Endothelial cell of umbilical vein (primary cell): Measurements from ENCODE around the gene TTI1. TPM values are rescaled to one million over a fixed set of nuclear protein-coding genes. Genes with fewer than 3 reads are reported as not detected.

Experiments used
- BruUV-seq: library from RNA; stranded (reverse); fragments of 400-500 nt; replicated peaks from 2 replicates; lab custom pipeline; 2021; lab: Mats Ljungman, UMichigan
- CTCF ChIA-PET: fragments of 300-600, 350-600 bp; sonication (Branson Sonifier 250); formaldehyde crosslinking; loops from one replicate; lab custom pipeline; 2021; ENCODE audit warnings: antibody characterized with exemption, inconsistent platforms; lab: Charles Lee
- POLR2A ChIA-PET: fragments of 300-600, 350-600 bp; sonication (Branson Sonifier 250); formaldehyde crosslinking; loops from one replicate; lab custom pipeline; 2021; ENCODE audit warnings: antibody characterized with exemption, inconsistent platforms; lab: Charles Lee
- DNase-seq: peaks from one replicate; pipeline ENCODE4 v3.0.0-alpha.2; 2011; ENCODE audit warnings: low read depth, low spot score
- FAIRE-seq: peaks from 2 replicates; lab custom pipeline; 2011; peaks lifted over from hg19 to GRCh38; lab: Jason Lieb, UNC
- H2AFZ ChIP-seq: 2 replicates; pipeline ENCODE4 v1.6.0; 2012; ENCODE audit warnings: low read depth, low read length, control low read depth, inconsistent platforms
- H3K27ac ChIP-seq: 2 replicates; pipeline ENCODE4 v1.5.1; 2011; ENCODE audit warnings: low read depth, mild to moderate bottlenecking, control low read depth, low read length, moderate library complexity; ENCODE audit not compliant: insufficient read depth
- H3K27me3 ChIP-seq, 2 experiments: 2 replicates each; pipeline versions ENCODE4 v1.6.0 to v1.6.1; 2011; ENCODE audit warnings: low read length in 2 of 2, mixed read lengths in 1 of 2; ENCODE audit not compliant: control insufficient read depth in 2 of 2, insufficient read depth in 2 of 2
- H3K36me3 ChIP-seq, 2 experiments: 2 replicates in 1 of 2; 3 replicates in 1 of 2; pipeline ENCODE4 v1.5.1; 2011; ENCODE audit warnings: low read length in 2 of 2, mild to moderate bottlenecking in 1 of 2, moderate library complexity in 1 of 2; ENCODE audit not compliant: control insufficient read depth in 2 of 2, insufficient read depth in 2 of 2; ENCODE audit errors: extremely low read depth in 1 of 2
- H3K4me1 ChIP-seq: 3 replicates; pipeline ENCODE4 v1.5.1; 2011; ENCODE audit warnings: mild to moderate bottlenecking, low read length; ENCODE audit not compliant: control insufficient read depth, insufficient read depth; ENCODE audit errors: extremely low read depth
- H3K4me2 ChIP-seq: 2 replicates; pipeline ENCODE4 v1.6.1; 2011; ENCODE audit warnings: low read length, control low read depth, mixed read lengths; ENCODE audit not compliant: insufficient read depth
- H3K4me3 ChIP-seq, 3 experiments: fragments of 200-600 bp in 1 of 3; sonication (generic), shearing (Covaris generic) in 1 of 3; replicated peaks in 1 of 3; 2 replicates each; pipeline ENCODE4 v1.5.1; 2011 to 2016; ENCODE audit warnings: control low read depth in 3 of 3, low read length in 3 of 3, mild to moderate bottlenecking in 2 of 3, inconsistent platforms in 1 of 3, low read depth in 1 of 3, moderate library complexity in 1 of 3; ENCODE audit not compliant: insufficient read depth in 1 of 3
- H3K79me2 ChIP-seq: 2 replicates; pipeline ENCODE4 v1.6.0; 2012; ENCODE audit warnings: low read length, inconsistent platforms; ENCODE audit not compliant: control insufficient read depth, insufficient read depth
- H3K9ac ChIP-seq: replicated peaks from 2 replicates; pipeline ENCODE3; 2011; ENCODE audit warnings: low read length, control low read depth; ENCODE audit not compliant: insufficient read depth; ENCODE audit errors: extremely low read depth
- H3K9me1 ChIP-seq: replicated peaks from 3 replicates; pipeline ENCODE4 v1.6.0; 2011; ENCODE audit warnings: mild to moderate bottlenecking, low read length; ENCODE audit not compliant: control insufficient read depth, insufficient read depth; ENCODE audit errors: extremely low read depth
- H3K9me3 ChIP-seq: replicated peaks from 2 replicates; pipeline ENCODE4 v1.5.1; 2012; ENCODE audit warnings: low read length, inconsistent platforms; ENCODE audit not compliant: control insufficient read depth, insufficient read depth
- H4K20me1 ChIP-seq: replicated peaks from 2 replicates; pipeline ENCODE3; 2011; ENCODE audit warnings: mild to moderate bottlenecking, low read length; ENCODE audit not compliant: control insufficient read depth, insufficient read depth; ENCODE audit errors: extremely low read depth
- EZH2 ChIP-seq: IDR thresholded peaks from 2 replicates; pipeline ENCODE4 v1.6.1; 2012; ENCODE audit warnings: borderline replicate concordance, low read depth, mild to moderate bottlenecking, moderate library complexity, low read length, inconsistent platforms; ENCODE audit not compliant: severe bottlenecking
- FOS ChIP-seq: IDR thresholded peaks from 2 replicates; pipeline ENCODE4 v1.6.1; 2011; ENCODE audit warnings: mild to moderate bottlenecking, low read length, moderate library complexity, borderline replicate concordance; ENCODE audit not compliant: insufficient read depth
- GATA2 ChIP-seq: IDR thresholded peaks from 2 replicates; pipeline ENCODE4 v1.7.0; 2011; ENCODE audit warnings: low read depth, mild to moderate bottlenecking, moderate library complexity, mixed read lengths, low read length; ENCODE audit not compliant: insufficient read length, insufficient read depth
- JUN ChIP-seq: IDR thresholded peaks from 2 replicates; pipeline ENCODE4 v1.6.1; 2011; ENCODE audit warnings: borderline replicate concordance, low read depth; ENCODE audit not compliant: insufficient read length, insufficient read depth
- MYC ChIP-seq: IDR thresholded peaks from one replicate; pipeline ENCODE4 v1.6.1; 2011; ENCODE audit warnings: mild to moderate bottlenecking, low read depth, low read length
- POLR2A ChIP-seq: IDR thresholded peaks from 2 replicates; pipeline ENCODE4 v1.6.1; 2012; ENCODE audit warnings: low read depth, mild to moderate bottlenecking, control low read depth, low read length
- POLR2AphosphoS5 ChIP-seq: IDR thresholded peaks from 2 replicates; pipeline ENCODE4 v1.6.1; 2012; ENCODE audit warnings: low read depth, mild to moderate bottlenecking, control low read depth, low read length, moderate library complexity; ENCODE audit not compliant: insufficient read depth
- dilution Hi-C: fragments of 300-500 bp; cut with MboI; formaldehyde crosslinking; loops from one replicate; pipeline ENCODE4 v1.15.0; 2019; ENCODE audit warnings: low sequenced_read_pairs; ENCODE audit not compliant: extremely low pct_ligation_motif_present
- intact Hi-C: fragments of 100-400 bp; cut with micrococcal nuclease; formaldehyde crosslinking; loops from one replicate; pipeline ENCODE4 v1.10.0; 2022
- polyA plus RNA-seq, 4 experiments: library from polyadenylated mRNA; depleted of rRNA in 3 of 4; stranded (reverse) in 3 of 4; unstranded in 1 of 4; fragments of >200 nt; gene quantifications; 2 replicates each; pipeline versions ENCODE4 v1.2.1 to v1.2.3, GENCODE V29; 2011 to 2012; ENCODE audit warnings: missing spikeins in 1 of 4
- total RNA-seq: library from RNA; stranded (reverse); gene quantifications from 2 replicates; pipeline ENCODE4 v1.2.3, GENCODE V29; 2021
- TF ChIP-seq, protein P1 (sequence below): IDR thresholded peaks from 2 replicates; pipeline ENCODE4 v1.6.1; 2011; ENCODE audit not compliant: insufficient read depth, insufficient read length
- TF ChIP-seq, protein P2 (sequence below), 2 donors: IDR thresholded peaks; 1 replicate in 1 of 2; 2 replicates in 1 of 2; pipeline ENCODE4 v1.5.1; 2011; ENCODE audit warnings: low read length in 2 of 2, mild to moderate bottlenecking in 2 of 2, moderate library complexity in 2 of 2, control low read depth in 1 of 2, inconsistent platforms in 1 of 2, low read depth in 1 of 2; ENCODE audit not compliant: insufficient read depth in 1 of 2; ENCODE audit errors: extremely low read depth in 1 of 2

The TTI1 gene
- total and polyA plus RNA-seq, 2 donors (not counting 3 experiments of a cell fraction or from before 2014, with no cell fraction given): 13.2 to 23.2 TPM

DNA sequence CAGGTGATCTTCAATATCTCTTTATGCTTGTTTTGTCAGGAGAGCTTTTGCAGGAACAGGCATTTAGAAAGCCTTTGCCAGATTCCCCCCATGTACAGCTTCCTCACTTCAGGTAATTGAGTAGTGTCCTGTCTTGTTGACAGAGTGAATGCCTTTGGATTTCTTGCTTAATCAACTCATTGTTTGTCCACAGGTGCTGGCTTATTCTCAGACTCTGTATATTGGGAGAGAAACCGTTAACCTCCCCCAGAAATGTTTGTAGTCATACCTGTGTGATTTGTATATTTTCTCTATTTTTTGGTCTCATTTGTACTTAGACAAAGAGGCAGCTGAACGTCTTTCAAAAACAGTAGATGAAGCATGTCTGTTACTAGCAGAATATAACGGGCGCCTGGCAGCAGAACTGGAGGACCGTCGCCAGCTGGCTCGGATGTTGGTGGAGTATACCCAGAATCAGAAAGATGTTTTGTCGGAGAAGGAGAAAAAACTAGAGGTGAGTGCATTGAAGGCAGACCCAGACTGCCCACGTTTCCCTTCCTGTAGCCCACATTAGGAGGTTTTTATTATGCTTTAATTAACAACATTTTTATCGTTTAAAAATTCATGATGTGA, 32.6 kb upstream of the TTI1 start:
- POLR2A ChIA-PET: no interaction called here
- Histone ChIP-seq H3K9me3 (no peaks in the 10 kb centered on the region), H3K9ac (no peak overlapping the region), H3K4me3 (no peak overlapping the region), H3K4me1 (no peaks in the 10 kb centered on the region), H2AFZ (no peak overlapping the region), H3K79me2 (no peaks in the 10 kb centered on the region), H3K27ac (no peak overlapping the region), H3K36me3 (peaks cover 14 to 23% of the 10 kb centered on the region in 2 experiments), H3K4me2 (no peak overlapping the region), H3K27me3 (no peaks in the 10 kb centered on the region), H3K9me1 (no peaks in the 10 kb centered on the region), H4K20me1 (no peaks in the 10 kb centered on the region)
- TF ChIP-seq, protein P1, sequence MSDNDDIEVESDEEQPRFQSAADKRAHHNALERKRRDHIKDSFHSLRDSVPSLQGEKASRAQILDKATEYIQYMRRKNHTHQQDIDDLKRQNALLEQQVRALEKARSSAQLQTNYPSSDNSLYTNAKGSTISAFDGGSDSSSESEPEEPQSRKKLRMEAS: no peak
- no peak for TF ChIP-seq EZH2
- no peak for TF ChIP-seq MYC
- TF ChIP-seq, protein P2, sequence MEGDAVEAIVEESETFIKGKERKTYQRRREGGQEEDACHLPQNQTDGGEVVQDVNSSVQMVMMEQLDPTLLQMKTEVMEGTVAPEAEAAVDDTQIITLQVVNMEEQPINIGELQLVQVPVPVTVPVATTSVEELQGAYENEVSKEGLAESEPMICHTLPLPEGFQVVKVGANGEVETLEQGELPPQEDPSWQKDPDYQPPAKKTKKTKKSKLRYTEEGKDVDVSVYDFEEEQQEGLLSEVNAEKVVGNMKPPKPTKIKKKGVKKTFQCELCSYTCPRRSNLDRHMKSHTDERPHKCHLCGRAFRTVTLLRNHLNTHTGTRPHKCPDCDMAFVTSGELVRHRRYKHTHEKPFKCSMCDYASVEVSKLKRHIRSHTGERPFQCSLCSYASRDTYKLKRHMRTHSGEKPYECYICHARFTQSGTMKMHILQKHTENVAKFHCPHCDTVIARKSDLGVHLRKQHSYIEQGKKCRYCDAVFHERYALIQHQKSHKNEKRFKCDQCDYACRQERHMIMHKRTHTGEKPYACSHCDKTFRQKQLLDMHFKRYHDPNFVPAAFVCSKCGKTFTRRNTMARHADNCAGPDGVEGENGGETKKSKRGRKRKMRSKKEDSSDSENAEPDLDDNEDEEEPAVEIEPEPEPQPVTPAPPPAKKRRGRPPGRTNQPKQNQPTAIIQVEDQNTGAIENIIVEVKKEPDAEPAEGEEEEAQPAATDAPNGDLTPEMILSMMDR (IDR thresholded peaks at IDR 0.05; ENCODE audit: extremely low read depth in 1 of 2, insufficient read depth in 1 of 2, low read depth in 1 of 2, low read length in 2 of 2): no peak
- no peak for TF ChIP-seq GATA2
- no peak for TF ChIP-seq POLR2AphosphoS5
- no peak for TF ChIP-seq FOS
- TF ChIP-seq POLR2A: no peak
- TF ChIP-seq JUN: no peak
- no TSS peak for BruUV-seq
- DNase-seq: no peak
- CTCF ChIA-PET: interaction anchor here (2.4 to 3.1 kb wide), 2 partner anchors 8 to 155 kb away, joined by 9 to 11 read pairs; no protein-coding TSS in a partner anchor
- dilution Hi-C loops: no loop called here
- intact Hi-C loops: no loop called here
- FAIRE-seq: no peak
